ENCODE results near the gene SRCAP.

GRCh38 chr16:30757316-30757715 is 58.3 kb downstream of the SRCAP start:
- no peak for TF ChIP-seq ZNF274 (IDR thresholded peaks at IDR 0.05; ENCODE audit: low read length)
- TF ChIP-seq ZNF274 (tag by site-specific recombination; IDR thresholded peaks at IDR 0.05; ENCODE audit: borderline replicate concordance): no peak
- no peak for TF ChIP-seq HOXD13 (CRISPR knock-in tag; IDR thresholded peaks at IDR 0.05; ENCODE audit: borderline replicate concordance)
- TF ChIP-seq, protein P1, sequence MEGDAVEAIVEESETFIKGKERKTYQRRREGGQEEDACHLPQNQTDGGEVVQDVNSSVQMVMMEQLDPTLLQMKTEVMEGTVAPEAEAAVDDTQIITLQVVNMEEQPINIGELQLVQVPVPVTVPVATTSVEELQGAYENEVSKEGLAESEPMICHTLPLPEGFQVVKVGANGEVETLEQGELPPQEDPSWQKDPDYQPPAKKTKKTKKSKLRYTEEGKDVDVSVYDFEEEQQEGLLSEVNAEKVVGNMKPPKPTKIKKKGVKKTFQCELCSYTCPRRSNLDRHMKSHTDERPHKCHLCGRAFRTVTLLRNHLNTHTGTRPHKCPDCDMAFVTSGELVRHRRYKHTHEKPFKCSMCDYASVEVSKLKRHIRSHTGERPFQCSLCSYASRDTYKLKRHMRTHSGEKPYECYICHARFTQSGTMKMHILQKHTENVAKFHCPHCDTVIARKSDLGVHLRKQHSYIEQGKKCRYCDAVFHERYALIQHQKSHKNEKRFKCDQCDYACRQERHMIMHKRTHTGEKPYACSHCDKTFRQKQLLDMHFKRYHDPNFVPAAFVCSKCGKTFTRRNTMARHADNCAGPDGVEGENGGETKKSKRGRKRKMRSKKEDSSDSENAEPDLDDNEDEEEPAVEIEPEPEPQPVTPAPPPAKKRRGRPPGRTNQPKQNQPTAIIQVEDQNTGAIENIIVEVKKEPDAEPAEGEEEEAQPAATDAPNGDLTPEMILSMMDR (tag by site-specific recombination; IDR thresholded peaks at IDR 0.05): no peak
- no peak for TF ChIP-seq ZNF138 (tag by site-specific recombination; IDR thresholded peaks at IDR 0.05; ENCODE audit: borderline replicate concordance)
- no peak for TF ChIP-seq HOXA7 (CRISPR knock-in tag; IDR thresholded peaks at IDR 0.05; ENCODE audit: borderline replicate concordance)
- no peak for TF ChIP-seq ZNF302 (tag by site-specific recombination; IDR thresholded peaks at IDR 0.05; ENCODE audit: low read depth)
- no peak for TF ChIP-seq ZNF747 (tag by site-specific recombination; IDR thresholded peaks at IDR 0.05)
- TF ChIP-seq PRDM1 (tag by site-specific recombination; IDR thresholded peaks at IDR 0.05): no peak
- no peak for TF ChIP-seq GFI1B (tag by site-specific recombination; IDR thresholded peaks at IDR 0.05)
- TF ChIP-seq ZNF670 (tag by site-specific recombination; IDR thresholded peaks at IDR 0.05; ENCODE audit: low read depth): no peak
- TF ChIP-seq ZNF350 (tag by site-specific recombination; IDR thresholded peaks at IDR 0.05): no peak
- TF ChIP-seq ZNF266 (tag by site-specific recombination; IDR thresholded peaks at IDR 0.05; ENCODE audit: low read depth): no peak

Measured in HEK293 (cell line).